ENCODE data around the gene GLS2. TPM values are rescaled to one million over a fixed set of nuclear protein-coding genes. Genes with fewer than 3 reads are reported as not detected.
A peak's percentile ranks its signal among the peaks of the same experiment; 100 is the strongest.

GLS2 gene
- total RNA-seq, 1 experiment from 2014 or later = 1.3 TPM

GRCh38 chr12:56521590-56522371, 33.8 kb upstream of the GLS2 start, which contains the start of gene RBMS2:
TSS of gene RBMS2 (plus strand) at chr12:56521820. CDS start at chr12:56522024, 204 bp downstream.
- POLR2A ChIA-PET = interaction anchor here (0.6 kb wide), 2 partner anchors 35 to 1581 kb away, joined by 4 to 16 read pairs; no protein-coding TSS in a partner anchor
- Histone ChIP-seq H3K4me3 (ENCODE audit: low read depth in 2 of 2, low read length in 2 of 2) (peak within 1 kb of the TSS; percentile 55 to 77), H3K4me1 (ENCODE audit: control insufficient read depth, insufficient read depth, low read length) (peaks cover 10% of the 10 kb centered on the region; the same call in 1 of the 2 replicates), H3K36me3 (ENCODE audit: control insufficient read depth, insufficient read depth, low read length) (no peaks in the 10 kb centered on the region; the same call in 1 of the 2 replicates), H3K9me3 (ENCODE audit: control insufficient read depth, insufficient read depth, low read depth, low read length) (no peaks in the 10 kb centered on the region), H3K27ac (ENCODE audit: low read length) (peak within 1 kb of the TSS; percentile 83), H3K27me3 (ENCODE audit: control insufficient read depth, insufficient read depth, low read length) (no peaks in the 10 kb centered on the region)
- CTCF ChIA-PET = interaction anchor here (0.5 to 0.7 kb wide), 7 partner anchors 8 to 332 kb away, joined by 3 to 11 read pairs (median 5); partner anchors contain the start of gene SMARCC2
- in situ Hi-C loops (cut with HindIII; ENCODE audit: low pct_unique_long_range_greater_than_20kb, low sequenced_read_pairs) (no loop called here), intact Hi-C loops (cut with micrococcal nuclease; ENCODE audit: unreplicated experiment) (loop anchor here (2.0 kb wide), 1 partner anchor 51 kb away; no protein-coding TSS in a partner anchor)
- TF ChIP-seq REST (IDR thresholded peaks at IDR 0.05; ENCODE audit: insufficient read depth in 1 of 2, low read depth in 2 of 2, low read length in 1 of 2) (no peak), POLR2AphosphoS5 (IDR thresholded peaks at IDR 0.05; ENCODE audit: low read depth, low read length) (no peak), TCF7L2 (IDR thresholded peaks at IDR 0.05; ENCODE audit: low read depth, low read length) (no peak), SIN3A (IDR thresholded peaks at IDR 0.05; ENCODE audit: borderline replicate concordance, insufficient read depth, low read depth, low read length) (no peak)
- TF ChIP-seq, protein P1, sequence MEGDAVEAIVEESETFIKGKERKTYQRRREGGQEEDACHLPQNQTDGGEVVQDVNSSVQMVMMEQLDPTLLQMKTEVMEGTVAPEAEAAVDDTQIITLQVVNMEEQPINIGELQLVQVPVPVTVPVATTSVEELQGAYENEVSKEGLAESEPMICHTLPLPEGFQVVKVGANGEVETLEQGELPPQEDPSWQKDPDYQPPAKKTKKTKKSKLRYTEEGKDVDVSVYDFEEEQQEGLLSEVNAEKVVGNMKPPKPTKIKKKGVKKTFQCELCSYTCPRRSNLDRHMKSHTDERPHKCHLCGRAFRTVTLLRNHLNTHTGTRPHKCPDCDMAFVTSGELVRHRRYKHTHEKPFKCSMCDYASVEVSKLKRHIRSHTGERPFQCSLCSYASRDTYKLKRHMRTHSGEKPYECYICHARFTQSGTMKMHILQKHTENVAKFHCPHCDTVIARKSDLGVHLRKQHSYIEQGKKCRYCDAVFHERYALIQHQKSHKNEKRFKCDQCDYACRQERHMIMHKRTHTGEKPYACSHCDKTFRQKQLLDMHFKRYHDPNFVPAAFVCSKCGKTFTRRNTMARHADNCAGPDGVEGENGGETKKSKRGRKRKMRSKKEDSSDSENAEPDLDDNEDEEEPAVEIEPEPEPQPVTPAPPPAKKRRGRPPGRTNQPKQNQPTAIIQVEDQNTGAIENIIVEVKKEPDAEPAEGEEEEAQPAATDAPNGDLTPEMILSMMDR (IDR thresholded peaks at IDR 0.05) = no peak
- no peak for DNase-seq (ENCODE audit: low read depth, low spot score)
- no TSS peak for BruUV-seq (replicated peaks)
- ATAC-seq = peak; percentile 90

DNA sequence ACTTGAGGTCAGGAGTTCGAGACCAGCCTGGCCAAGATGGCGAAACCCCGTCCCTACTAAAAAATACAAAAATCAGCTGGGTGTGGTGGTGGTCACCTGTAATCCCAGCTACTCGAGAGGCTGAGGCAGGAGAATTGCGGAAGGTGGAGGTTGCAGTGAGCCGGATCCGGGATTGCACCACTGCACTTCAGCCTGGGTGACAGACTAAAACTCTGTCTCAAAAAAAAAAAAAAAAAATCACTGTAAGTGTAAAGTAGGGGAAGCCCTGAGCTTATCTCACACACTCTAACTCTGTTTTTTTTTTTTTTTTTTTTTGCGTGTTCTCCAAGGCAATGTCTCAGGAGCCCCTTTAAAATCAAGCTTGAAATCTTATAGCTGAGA, 33.2 kb upstream of the GLS2 start:
- H3K4me3 ChIP-seq (ENCODE audit: low read depth in 2 of 2, low read length in 2 of 2) = peak overlapping the region; percentile 55 to 77
- ChIA-PET CTCF (interaction anchor here (0.5 to 0.7 kb wide), 6 partner anchors 21 to 332 kb away, joined by 3 to 8 read pairs (median 5); partner anchors contain the start of gene SMARCC2), POLR2A (interaction anchor here (0.6 kb wide), 3 partner anchors 15 to 1580 kb away, joined by 4 to 16 read pairs (median 7); no protein-coding TSS in a partner anchor)
- no TSS peak for BruUV-seq (replicated peaks)
- no peaks in the 10 kb centered on the region for H3K9me3 ChIP-seq (ENCODE audit: control insufficient read depth, insufficient read depth, low read depth, low read length)
- peaks cover 4% of the 10 kb centered on the region; the same call in 1 of the 2 replicates for H3K4me1 ChIP-seq (ENCODE audit: control insufficient read depth, insufficient read depth, low read length)
- ATAC-seq (no peak), DNase-seq (ENCODE audit: low read depth, low spot score) (no peak)
- intact Hi-C loops (cut with micrococcal nuclease; ENCODE audit: unreplicated experiment) (loop anchor here (2.0 kb wide), 1 partner anchor 52 kb away; no protein-coding TSS in a partner anchor), in situ Hi-C loops (cut with HindIII; ENCODE audit: low pct_unique_long_range_greater_than_20kb, low sequenced_read_pairs) (no loop called here)
- no peaks in the 10 kb centered on the region for H3K27me3 ChIP-seq (ENCODE audit: control insufficient read depth, insufficient read depth, low read length)
- TF ChIP-seq, protein P1 (IDR thresholded peaks at IDR 0.05) = no peak
- TF ChIP-seq REST (IDR thresholded peaks at IDR 0.05; ENCODE audit: insufficient read depth in 1 of 2, low read depth in 2 of 2, low read length in 1 of 2) = no peak
- no peak for TF ChIP-seq TCF7L2 (IDR thresholded peaks at IDR 0.05; ENCODE audit: low read depth, low read length)
- no peak for TF ChIP-seq POLR2AphosphoS5 (IDR thresholded peaks at IDR 0.05; ENCODE audit: low read depth, low read length)
- no peak for TF ChIP-seq SIN3A (IDR thresholded peaks at IDR 0.05; ENCODE audit: borderline replicate concordance, insufficient read depth, low read depth, low read length)
- H3K36me3 ChIP-seq (ENCODE audit: control insufficient read depth, insufficient read depth, low read length) = no peaks in the 10 kb centered on the region; the same call in 1 of the 2 replicates
- peak overlapping the region; percentile 83; the same call in 1 of the 2 replicates for H3K27ac ChIP-seq (ENCODE audit: low read length)
